Measurements from ENCODE around the gene SVIL.
"Not testable (repeated sequence)": the region's sequence is repeated elsewhere in the genome, so short reads cannot be mapped to it uniquely, and the experiment has no call there.

SVIL gene

GRCh38 chr10:29469481-29470354 lies 165.1 kb downstream of the SVIL start:
- no peak for DNase-seq (ENCODE audit: low read depth, low spot score)
- no peaks in the 10 kb centered on the region for H3K9me3 ChIP-seq (ENCODE audit: insufficient read depth, low read length)
- H3K9ac ChIP-seq (ENCODE audit: insufficient read length, low read depth) = no peak overlapping the region
- H3K36me3 ChIP-seq (ENCODE audit: insufficient read depth, insufficient read length, low read length) = peaks cover 89% of the 10 kb centered on the region
- H3K4me1 ChIP-seq (ENCODE audit: insufficient read depth, insufficient read length) = peaks cover 3% of the 10 kb centered on the region
- H3K4me3 ChIP-seq (ENCODE audit: insufficient read length, low read depth) = no peak overlapping the region
- no peaks in the 10 kb centered on the region for H3K27me3 ChIP-seq (ENCODE audit: insufficient read depth, insufficient read length)
- TF ChIP-seq SUZ12 (IDR thresholded peaks at IDR 0.05; ENCODE audit: extremely low read depth, insufficient read depth, insufficient read length) (no peak), YY1 (IDR thresholded peaks at IDR 0.05; ENCODE audit: insufficient read depth, insufficient read length) (no peak), ZNF274 (IDR thresholded peaks at IDR 0.05; ENCODE audit: low read depth, low read length) (no peak)

- Histone ChIP-seq H3K27me3 (ENCODE audit: insufficient read depth, insufficient read length) (no peaks in the 10 kb centered on the region), H3K4me1 (ENCODE audit: insufficient read depth, insufficient read length) (no peaks in the 10 kb centered on the region), H3K9me3 (ENCODE audit: insufficient read depth, low read length) (peaks cover 6% of the 10 kb centered on the region; the same call in 1 of the 2 replicates), H3K9ac (ENCODE audit: insufficient read length, low read depth) (no peak overlapping the region), H3K4me3 (ENCODE audit: insufficient read length, low read depth) (no peak overlapping the region), H3K36me3 (ENCODE audit: insufficient read depth, insufficient read length, low read length) (peaks cover 92% of the 10 kb centered on the region)
- TF ChIP-seq YY1 (IDR thresholded peaks at IDR 0.05; ENCODE audit: insufficient read depth, insufficient read length) = no peak
- TF ChIP-seq SUZ12 (IDR thresholded peaks at IDR 0.05; ENCODE audit: extremely low read depth, insufficient read depth, insufficient read length) = no peak
- no peak for TF ChIP-seq ZNF274 (IDR thresholded peaks at IDR 0.05; ENCODE audit: low read depth, low read length)
- no peak for DNase-seq (ENCODE audit: low read depth, low spot score)
Observed at GRCh38 chr10:29465384-29465783, 169.4 kb downstream of the SVIL start.

- peaks cover 92% of the 10 kb centered on the region for H3K36me3 ChIP-seq (ENCODE audit: insufficient read depth, insufficient read length, low read length)
- not testable (repeated sequence) for H3K4me3 ChIP-seq (ENCODE audit: insufficient read length, low read depth); H3K4me1 ChIP-seq (ENCODE audit: insufficient read depth, insufficient read length); DNase-seq (ENCODE audit: low read depth, low spot score); H3K9ac ChIP-seq (ENCODE audit: insufficient read length, low read depth); H3K27me3 ChIP-seq (ENCODE audit: insufficient read depth, insufficient read length)
- peaks cover 11% of the 10 kb centered on the region; the same call in 1 of the 2 replicates for H3K9me3 ChIP-seq (ENCODE audit: insufficient read depth, low read length)
Observed at GRCh38 chr10:29464671-29465171, 170.1 kb downstream of the SVIL start.

GRCh38 chr10:29461042-29461441 lies 173.7 kb downstream of the SVIL start:
- Histone ChIP-seq H3K36me3 (ENCODE audit: insufficient read depth, insufficient read length, low read length) (peaks cover 88% of the 10 kb centered on the region), H3K9ac (ENCODE audit: insufficient read length, low read depth) (no peak overlapping the region), H3K9me3 (ENCODE audit: insufficient read depth, low read length) (peaks cover 11% of the 10 kb centered on the region; the same call in 1 of the 2 replicates), H3K4me3 (ENCODE audit: insufficient read length, low read depth) (no peak overlapping the region), H3K27me3 (ENCODE audit: insufficient read depth, insufficient read length) (no peaks in the 10 kb centered on the region), H3K4me1 (ENCODE audit: insufficient read depth, insufficient read length) (no peaks in the 10 kb centered on the region)
- DNase-seq (ENCODE audit: low read depth, low spot score) = no peak
- TF ChIP-seq ZNF274 (IDR thresholded peaks at IDR 0.05; ENCODE audit: low read depth, low read length) = no peak
- TF ChIP-seq YY1 (IDR thresholded peaks at IDR 0.05; ENCODE audit: insufficient read depth, insufficient read length) = no peak
- TF ChIP-seq SUZ12 (IDR thresholded peaks at IDR 0.05; ENCODE audit: extremely low read depth, insufficient read depth, insufficient read length) = no peak

- not testable (repeated sequence) for H3K4me3 ChIP-seq (ENCODE audit: insufficient read length, low read depth); DNase-seq (ENCODE audit: low read depth, low spot score); H3K4me1 ChIP-seq (ENCODE audit: insufficient read depth, insufficient read length); H3K27me3 ChIP-seq (ENCODE audit: insufficient read depth, insufficient read length); H3K9ac ChIP-seq (ENCODE audit: insufficient read length, low read depth)
- H3K9me3 ChIP-seq (ENCODE audit: insufficient read depth, low read length) = peaks cover 11% of the 10 kb centered on the region; the same call in 1 of the 2 replicates
- peaks cover 67% of the 10 kb centered on the region for H3K36me3 ChIP-seq (ENCODE audit: insufficient read depth, insufficient read length, low read length)
Observed at GRCh38 chr10:29458190-29458589, 176.6 kb downstream of the SVIL start.

- H3K36me3 ChIP-seq (ENCODE audit: insufficient read depth, insufficient read length, low read length) = peaks cover 39% of the 10 kb centered on the region
- H3K4me1 ChIP-seq (ENCODE audit: insufficient read depth, insufficient read length) = no peaks in the 10 kb centered on the region
- no peak for DNase-seq (ENCODE audit: low read depth, low spot score)
- no peaks in the 10 kb centered on the region for H3K27me3 ChIP-seq (ENCODE audit: insufficient read depth, insufficient read length)
- H3K4me3 ChIP-seq (ENCODE audit: insufficient read length, low read depth) = no peak overlapping the region
- no peak overlapping the region for H3K9ac ChIP-seq (ENCODE audit: insufficient read length, low read depth)
- peaks cover 1% of the 10 kb centered on the region; the same call in 1 of the 2 replicates for H3K9me3 ChIP-seq (ENCODE audit: insufficient read depth, low read length)
- TF ChIP-seq ZNF274 (IDR thresholded peaks at IDR 0.05; ENCODE audit: low read depth, low read length) (no peak), SUZ12 (IDR thresholded peaks at IDR 0.05; ENCODE audit: extremely low read depth, insufficient read depth, insufficient read length) (no peak), YY1 (IDR thresholded peaks at IDR 0.05; ENCODE audit: insufficient read depth, insufficient read length) (no peak)
Observed at GRCh38 chr10:29455095-29455494, 179.7 kb downstream of the SVIL start.

GRCh38 chr10:29454250-29454649 lies 180.5 kb downstream of the SVIL start:
- Histone ChIP-seq H3K36me3 (ENCODE audit: insufficient read depth, insufficient read length, low read length) (peaks cover 30% of the 10 kb centered on the region), H3K4me3 (ENCODE audit: insufficient read length, low read depth) (no peak overlapping the region), H3K27me3 (ENCODE audit: insufficient read depth, insufficient read length) (no peaks in the 10 kb centered on the region), H3K9ac (ENCODE audit: insufficient read length, low read depth) (no peak overlapping the region), H3K9me3 (ENCODE audit: insufficient read depth, low read length) (no peaks in the 10 kb centered on the region), H3K4me1 (ENCODE audit: insufficient read depth, insufficient read length) (no peaks in the 10 kb centered on the region)
- TF ChIP-seq ZNF274 (IDR thresholded peaks at IDR 0.05; ENCODE audit: low read depth, low read length) = no peak
- TF ChIP-seq SUZ12 (IDR thresholded peaks at IDR 0.05; ENCODE audit: extremely low read depth, insufficient read depth, insufficient read length) = no peak
- TF ChIP-seq YY1 (IDR thresholded peaks at IDR 0.05; ENCODE audit: insufficient read depth, insufficient read length) = no peak
- DNase-seq (ENCODE audit: low read depth, low spot score) = no peak
